Measurements from ENCODE around the gene CBX2.

CBX2 gene

DNA sequence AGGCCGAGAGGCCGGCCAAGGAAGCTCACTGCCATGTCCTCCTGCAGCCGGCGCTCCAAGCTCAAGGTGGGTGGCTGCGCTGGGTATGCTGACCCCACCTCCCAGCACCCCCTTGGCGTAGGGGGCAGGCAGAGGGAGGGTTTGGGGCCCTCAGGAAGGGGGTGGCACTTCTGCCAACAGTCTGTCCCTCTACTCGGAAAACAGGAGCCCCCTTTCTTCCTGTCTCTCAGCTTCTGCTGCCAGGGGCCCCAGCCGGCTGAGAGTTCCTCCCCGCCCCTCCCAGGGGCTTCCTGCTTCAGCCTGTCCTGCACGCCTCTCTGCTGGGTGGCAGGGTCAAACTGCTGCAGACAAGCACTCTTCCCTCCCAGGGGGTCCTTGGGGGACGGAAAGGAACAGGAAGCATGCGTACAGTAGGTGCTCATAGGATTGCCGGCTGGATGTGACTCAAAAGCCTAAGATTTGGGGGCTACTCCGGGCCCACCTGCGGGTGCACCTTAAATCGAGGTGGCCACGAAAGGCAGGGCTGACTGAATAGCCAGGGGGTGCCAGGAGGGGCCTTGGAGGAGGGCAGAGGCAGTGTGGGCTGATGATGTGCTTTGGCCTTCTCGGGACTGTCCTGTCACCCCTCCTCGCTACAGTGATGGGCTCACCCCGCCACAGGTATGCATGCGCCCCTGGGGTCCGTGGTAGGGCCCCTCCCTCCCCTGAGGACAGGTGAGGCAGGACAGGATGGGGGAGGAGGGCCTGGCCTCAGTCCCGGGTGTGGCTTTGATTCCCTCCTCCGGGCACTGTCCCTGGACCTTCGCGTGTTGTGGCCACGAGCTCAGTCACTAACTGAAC is 4.0 kb downstream of the CBX2 start:
- Histone ChIP-seq H3K4me3 (no peak overlapping the region), H3K27me3 (ENCODE audit: low read depth) (no peaks in the 10 kb centered on the region), H3K9me3 (no peaks in the 10 kb centered on the region), H3K4me1 (peaks cover 12% of the 10 kb centered on the region), H3K36me3 (replicated peaks) (peaks cover 67% of the 10 kb centered on the region)
- in situ Hi-C loops (cut with MboI; ENCODE audit: low sequenced_read_pairs), result loop anchor here (10.0 kb wide), 2 partner anchors 133 to 213 kb away; no protein-coding TSS in a partner anchor
- no peak for DNase-seq (ENCODE audit: low spot score in 2 of 2)

DNA sequence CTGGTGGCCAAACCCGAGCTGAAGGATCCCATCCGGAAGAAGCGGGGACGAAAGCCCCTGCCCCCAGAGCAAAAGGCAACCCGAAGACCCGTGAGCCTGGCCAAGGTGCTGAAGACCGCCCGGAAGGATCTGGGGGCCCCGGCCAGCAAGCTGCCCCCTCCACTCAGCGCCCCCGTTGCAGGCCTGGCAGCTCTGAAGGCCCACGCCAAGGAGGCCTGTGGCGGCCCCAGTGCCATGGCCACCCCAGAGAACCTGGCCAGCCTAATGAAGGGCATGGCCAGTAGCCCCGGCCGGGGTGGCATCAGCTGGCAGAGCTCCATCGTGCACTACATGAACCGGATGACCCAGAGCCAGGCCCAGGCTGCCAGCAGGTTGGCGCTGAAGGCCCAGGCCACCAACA is 5.9 kb downstream of the CBX2 start:
- Histone ChIP-seq H3K36me3 (replicated peaks) (peaks cover 67% of the 10 kb centered on the region), H3K4me3 (no peak overlapping the region), H3K9me3 (no peaks in the 10 kb centered on the region), H3K27me3 (ENCODE audit: low read depth) (no peaks in the 10 kb centered on the region), H3K4me1 (peaks cover 8% of the 10 kb centered on the region)
- no peak for DNase-seq (ENCODE audit: low spot score in 2 of 2)
- in situ Hi-C loops (cut with MboI; ENCODE audit: low sequenced_read_pairs), result loop anchor here (10.0 kb wide), 2 partner anchors 131 to 211 kb away; no protein-coding TSS in a partner anchor

- Histone ChIP-seq H3K4me3 (no peak overlapping the region), H3K4me1 (peaks cover 12% of the 10 kb centered on the region), H3K36me3 (replicated peaks) (peaks cover 62% of the 10 kb centered on the region), H3K9me3 (no peaks in the 10 kb centered on the region), H3K27me3 (ENCODE audit: low read depth) (no peaks in the 10 kb centered on the region)
- no peak for DNase-seq (ENCODE audit: low spot score in 2 of 2)
- in situ Hi-C loops (cut with MboI; ENCODE audit: low sequenced_read_pairs), result loop anchor here (10.0 kb wide), 2 partner anchors 130 to 210 kb away; no protein-coding TSS in a partner anchor
Measured at GRCh38 chr17:79784353-79785016, 6.5 kb downstream of the CBX2 start.

DNA sequence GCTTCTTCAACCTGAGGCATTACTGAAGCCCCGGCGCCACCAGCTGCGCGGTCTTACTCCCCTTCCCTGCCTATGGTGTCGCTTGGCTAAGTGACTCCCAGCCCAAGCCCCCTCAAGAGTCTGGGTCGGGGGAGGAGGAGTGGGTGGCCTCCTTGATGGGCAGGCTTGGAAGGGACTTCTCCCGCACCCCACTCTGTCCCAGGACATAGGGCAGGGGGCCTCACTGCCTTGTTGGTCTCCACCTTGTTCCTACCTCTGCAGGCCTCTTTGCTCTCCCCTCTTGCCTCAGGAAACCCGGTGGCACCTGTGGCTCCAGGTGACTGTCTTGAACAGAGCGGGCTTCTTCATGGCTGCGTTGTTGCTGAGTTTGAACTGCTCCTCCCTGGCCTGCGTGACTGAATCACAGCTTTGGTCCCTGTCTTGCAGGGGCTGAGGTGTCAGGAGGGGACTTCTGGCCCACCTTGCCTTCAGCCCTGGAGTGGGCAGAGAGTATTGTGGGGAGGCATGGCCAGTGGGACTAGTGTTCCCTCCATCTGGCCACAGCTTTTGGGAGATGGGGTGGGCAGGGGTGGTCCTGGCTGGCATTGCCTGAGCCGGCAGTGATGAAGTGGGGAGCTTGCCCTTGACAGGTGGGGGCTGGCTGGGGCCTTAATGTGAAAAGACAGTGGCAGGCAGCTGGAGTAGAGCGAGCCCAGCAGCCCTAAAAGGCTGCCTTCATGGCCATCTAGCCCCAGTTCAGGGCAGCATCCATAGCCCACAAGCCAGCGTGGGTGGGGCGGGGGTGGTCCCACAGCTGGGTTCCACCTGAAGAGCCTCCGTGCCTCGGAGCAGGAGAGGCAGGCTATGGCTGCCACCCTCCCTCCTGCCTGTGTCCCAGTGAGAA is 7.3 kb downstream of the CBX2 start:
- Histone ChIP-seq H3K36me3 (replicated peaks) (peaks cover 54% of the 10 kb centered on the region), H3K27me3 (ENCODE audit: low read depth) (no peaks in the 10 kb centered on the region), H3K4me1 (peaks cover 11% of the 10 kb centered on the region), H3K4me3 (no peak overlapping the region), H3K9me3 (no peaks in the 10 kb centered on the region)
- no peak for DNase-seq (ENCODE audit: low spot score in 2 of 2)
- in situ Hi-C loops (cut with MboI; ENCODE audit: low sequenced_read_pairs), result loop anchor here (10.0 kb wide), 2 partner anchors 130 to 210 kb away; no protein-coding TSS in a partner anchor

GRCh38 chr17:79785900-79786810 is 8.2 kb downstream of the CBX2 start:
- in situ Hi-C loops (cut with MboI; ENCODE audit: low sequenced_read_pairs), result loop anchor here (10.0 kb wide), 2 partner anchors 129 to 209 kb away; no protein-coding TSS in a partner anchor
- Histone ChIP-seq H3K27me3 (ENCODE audit: low read depth) (no peaks in the 10 kb centered on the region), H3K9me3 (no peaks in the 10 kb centered on the region), H3K4me3 (no peak overlapping the region), H3K4me1 (peaks cover 12% of the 10 kb centered on the region), H3K36me3 (replicated peaks) (peaks cover 47% of the 10 kb centered on the region)
- no peak for DNase-seq (ENCODE audit: low spot score in 2 of 2)

DNA sequence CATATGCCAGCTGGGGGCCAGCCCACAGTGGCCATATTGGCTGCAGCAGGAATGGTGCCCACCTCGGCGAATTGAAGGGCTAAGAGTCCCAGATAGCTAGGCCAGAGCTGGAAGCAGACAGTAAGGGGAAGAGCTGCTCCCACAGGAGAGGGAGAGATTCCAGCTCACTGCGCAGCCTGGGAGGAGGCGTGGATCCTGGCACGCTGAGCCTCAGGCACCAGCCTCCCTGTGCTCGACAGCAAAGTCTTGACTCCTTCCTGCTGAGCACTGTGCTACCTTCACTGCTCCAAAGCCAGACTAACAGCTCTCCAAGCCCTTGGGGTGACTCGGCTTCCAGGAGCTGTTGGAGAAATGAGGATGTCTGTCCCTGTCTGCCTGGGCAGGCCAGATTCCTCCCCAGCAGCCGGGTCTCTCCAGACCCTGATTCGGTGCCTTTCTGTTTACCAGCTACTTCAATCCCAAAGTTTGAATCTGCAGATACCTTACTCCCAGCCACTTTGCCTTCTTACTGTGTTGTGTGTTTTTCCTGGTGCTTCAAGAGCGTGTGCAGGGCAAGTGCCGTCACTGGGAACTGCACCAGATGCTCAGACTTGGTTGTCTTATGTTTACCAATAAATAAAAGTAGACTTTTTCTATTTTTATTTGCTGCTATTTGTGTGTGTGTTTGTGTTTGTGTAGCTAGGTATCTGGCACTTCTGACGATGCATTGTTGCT is 9.1 kb downstream of the CBX2 start:
- Histone ChIP-seq H3K27me3 (ENCODE audit: low read depth) (no peaks in the 10 kb centered on the region), H3K9me3 (no peaks in the 10 kb centered on the region), H3K4me1 (peaks cover 12% of the 10 kb centered on the region), H3K4me3 (no peak overlapping the region), H3K36me3 (replicated peaks) (peaks cover 38% of the 10 kb centered on the region)
- no peak for DNase-seq (ENCODE audit: low spot score in 2 of 2)
- in situ Hi-C loops (cut with MboI; ENCODE audit: low sequenced_read_pairs), result loop anchor here (10.0 kb wide), 2 partner anchors 128 to 208 kb away; no protein-coding TSS in a partner anchor

DNA sequence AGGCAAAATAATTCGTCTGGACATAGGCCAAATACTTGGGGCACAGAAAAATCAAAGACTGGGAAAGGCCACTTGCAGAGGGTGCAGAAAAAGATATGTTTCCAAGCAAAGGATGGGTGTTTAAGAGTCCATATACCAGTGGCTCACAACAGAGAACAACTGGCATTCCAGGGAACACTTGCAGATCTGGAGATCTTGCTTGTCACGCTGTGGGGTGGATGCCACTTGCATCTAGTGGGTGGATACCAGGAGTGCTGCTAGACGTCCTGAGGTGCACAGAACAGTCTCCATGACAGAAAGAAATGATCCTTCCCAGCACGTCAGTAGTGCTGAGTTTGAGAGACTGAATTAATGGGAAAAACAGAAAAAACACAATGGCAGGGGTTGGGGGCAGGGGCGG is 10.5 kb downstream of the CBX2 start:
- peaks cover 12% of the 10 kb centered on the region for H3K4me1 ChIP-seq
- no peaks in the 10 kb centered on the region for H3K9me3 ChIP-seq
- no peak overlapping the region for H3K4me3 ChIP-seq
- DNase-seq (ENCODE audit: low spot score in 2 of 2), result no peak
- no peaks in the 10 kb centered on the region for H3K27me3 ChIP-seq (ENCODE audit: low read depth)
- in situ Hi-C loops (cut with MboI; ENCODE audit: low sequenced_read_pairs), result loop anchor here (10.0 kb wide), 2 partner anchors 126 to 206 kb away; no protein-coding TSS in a partner anchor
- H3K36me3 ChIP-seq (replicated peaks), result peaks cover 26% of the 10 kb centered on the region

GRCh38 chr17:79788989-79789942 is 11.3 kb downstream of the CBX2 start:
- Histone ChIP-seq H3K4me1 (peaks cover 15% of the 10 kb centered on the region), H3K4me3 (peak overlapping the region; percentile 17), H3K27me3 (ENCODE audit: low read depth) (no peaks in the 10 kb centered on the region), H3K9me3 (no peaks in the 10 kb centered on the region), H3K36me3 (replicated peaks) (peaks cover 20% of the 10 kb centered on the region)
- DNase-seq (ENCODE audit: low spot score in 2 of 2), result no peak
- in situ Hi-C loops (cut with MboI; ENCODE audit: low sequenced_read_pairs), result loop anchor here (10.0 kb wide), 2 partner anchors 126 to 206 kb away; no protein-coding TSS in a partner anchor

GRCh38 chr17:79789943-79790804 is 12.2 kb downstream of the CBX2 start:
- peaks cover 19% of the 10 kb centered on the region for H3K4me1 ChIP-seq
- peak; percentile 59 to 84 for DNase-seq (ENCODE audit: low spot score in 2 of 2)
- H3K4me3 ChIP-seq, result peak overlapping the region; percentile 17
- in situ Hi-C loops (cut with MboI; ENCODE audit: low sequenced_read_pairs), result loop anchor here (10.0 kb wide), 2 partner anchors 125 to 205 kb away; no protein-coding TSS in a partner anchor
- no peaks in the 10 kb centered on the region for H3K9me3 ChIP-seq
- H3K27me3 ChIP-seq (ENCODE audit: low read depth), result no peaks in the 10 kb centered on the region
- H3K36me3 ChIP-seq (replicated peaks), result peaks cover 20% of the 10 kb centered on the region

DNA sequence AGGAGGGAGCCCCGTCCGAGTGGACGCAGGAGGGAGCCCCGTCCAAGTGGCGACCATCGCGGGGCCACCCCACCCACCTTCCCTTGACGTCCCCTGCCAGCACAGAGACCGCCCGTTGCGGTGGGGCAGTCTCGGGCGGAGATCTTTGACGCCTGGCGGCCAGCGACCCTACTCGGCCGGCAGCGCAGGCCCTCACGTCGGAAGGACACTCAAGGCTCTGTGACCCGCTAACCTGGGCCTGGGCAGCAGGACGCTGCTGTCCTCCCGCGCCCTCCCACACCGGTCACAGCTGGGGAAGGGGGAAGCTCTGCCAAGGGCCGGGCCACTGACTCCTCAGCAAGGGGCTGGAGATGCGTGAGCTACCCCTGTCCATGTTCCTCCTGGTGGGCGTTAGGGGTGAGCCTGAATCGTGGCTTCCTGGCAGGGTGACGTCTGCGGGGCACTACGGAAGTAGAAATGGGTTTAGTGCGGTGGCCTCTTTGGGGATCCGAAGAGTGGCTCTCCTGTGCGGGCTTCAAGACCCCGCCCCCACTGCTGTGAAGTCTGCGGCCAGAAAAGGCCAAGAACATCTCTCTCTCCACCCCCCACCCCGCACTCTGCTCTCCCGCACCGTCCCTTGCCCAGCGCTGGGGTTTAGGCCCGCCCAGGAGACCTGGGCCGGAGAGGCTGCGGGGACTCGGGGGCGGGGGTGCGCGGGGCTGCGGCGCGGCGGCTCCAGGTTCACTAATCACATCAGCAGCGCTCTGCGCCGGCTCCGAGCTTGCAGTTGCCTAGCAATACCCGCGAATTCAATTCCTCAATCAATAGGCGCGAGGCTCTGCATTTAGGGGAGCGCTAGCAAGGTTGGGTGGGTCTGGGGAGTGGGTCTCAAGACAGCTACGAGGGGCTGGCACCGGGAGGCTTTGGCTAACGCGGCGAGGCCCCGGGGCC is 13.1 kb downstream of the CBX2 start:
- in situ Hi-C loops (cut with MboI; ENCODE audit: low sequenced_read_pairs), result no loop called here
- Histone ChIP-seq H3K27me3 (ENCODE audit: low read depth) (no peaks in the 10 kb centered on the region), H3K4me1 (peaks cover 22% of the 10 kb centered on the region), H3K4me3 (no peak overlapping the region), H3K9me3 (no peaks in the 10 kb centered on the region), H3K36me3 (replicated peaks) (peaks cover 13% of the 10 kb centered on the region)
- DNase-seq (ENCODE audit: low spot score in 2 of 2), result no peak

All from HAP-1 (cell line).